Nephron (organoid): Measurements from ENCODE around the gene MSRB3.
A peak's percentile ranks its signal among the peaks of the same experiment; 100 is the strongest.

ENCODE experiments used
- H3K27ac Mint-ChIP-seq, 3 experiments: 2 replicates each; pipeline ENCODE4 v1.8.0; 2020; ENCODE audit warnings: mixed read lengths in 3 of 3, mild to moderate bottlenecking in 2 of 3, moderate library complexity in 1 of 3
- H3K27me3 Mint-ChIP-seq: 2 replicates; pipeline ENCODE4 v1.8.0; 2021; ENCODE audit warnings: low read depth, mild to moderate bottlenecking, moderate library complexity, mixed read lengths
- H3K36me3 Mint-ChIP-seq: 2 replicates; pipeline ENCODE4 v1.8.0; 2020; ENCODE audit warnings: low read depth, mixed read lengths
- H3K4me1 Mint-ChIP-seq: 2 replicates; pipeline ENCODE4 v1.8.0; 2020; ENCODE audit warnings: mixed read lengths
- H3K4me3 Mint-ChIP-seq, 3 experiments: 2 replicates each; pipeline ENCODE4 v1.8.0; 2020; ENCODE audit warnings: mild to moderate bottlenecking in 3 of 3, mixed read lengths in 3 of 3, moderate library complexity in 2 of 3
- H3K9me3 Mint-ChIP-seq: 2 replicates; pipeline ENCODE4 v1.8.0; 2020; ENCODE audit warnings: mixed read lengths
- CTCF ChIP-seq, 3 experiments: fragments of 200-600 bp; sonication (generic); IDR thresholded peaks; one replicate each; pipeline ENCODE4 v1.5.0; 2021; ENCODE audit warnings: antibody characterized with exemption in 3 of 3; ENCODE audit not compliant: unreplicated experiment in 3 of 3

Gene MSRB3

GRCh38 chr12:65407388-65408149 is 129.1 kb downstream of the MSRB3 start:
- Mint-ChIP-seq H3K4me1 (no peaks in the 10 kb centered on the region), H3K36me3 (peaks cover 33% of the 10 kb centered on the region), H3K27ac (no peak overlapping the region), H3K27me3 (no peaks in the 10 kb centered on the region), H3K4me3 (no peak overlapping the region), H3K9me3 (peaks cover 19% of the 10 kb centered on the region)
- no peak for TF ChIP-seq CTCF (IDR thresholded peaks at IDR 0.05; ENCODE audit: unreplicated experiment in 3 of 3)

- H3K27ac Mint-ChIP-seq = no peak overlapping the region
- H3K36me3 Mint-ChIP-seq = peaks cover 33% of the 10 kb centered on the region
- no peaks in the 10 kb centered on the region for H3K27me3 Mint-ChIP-seq
- TF ChIP-seq CTCF (IDR thresholded peaks at IDR 0.05; ENCODE audit: unreplicated experiment in 3 of 3) = no peak
- H3K4me3 Mint-ChIP-seq = no peak overlapping the region
- no peaks in the 10 kb centered on the region for H3K4me1 Mint-ChIP-seq
- peaks cover 19% of the 10 kb centered on the region for H3K9me3 Mint-ChIP-seq
These were observed 130.0 kb downstream of the MSRB3 start for GRCh38 chr12:65408441-65408840.

- no peak overlapping the region for H3K4me3 Mint-ChIP-seq
- TF ChIP-seq CTCF (IDR thresholded peaks at IDR 0.05; ENCODE audit: unreplicated experiment in 3 of 3) = no peak
- H3K36me3 Mint-ChIP-seq = peaks cover 28% of the 10 kb centered on the region
- H3K9me3 Mint-ChIP-seq = peaks cover 12% of the 10 kb centered on the region
- no peak overlapping the region for H3K27ac Mint-ChIP-seq
- H3K27me3 Mint-ChIP-seq = no peaks in the 10 kb centered on the region
- H3K4me1 Mint-ChIP-seq = no peaks in the 10 kb centered on the region
These were observed 131.2 kb downstream of the MSRB3 start for GRCh38 chr12:65409726-65410125.

GRCh38 chr12:65411171-65411570 is 132.7 kb downstream of the MSRB3 start:
- Mint-ChIP-seq H3K27me3 (no peaks in the 10 kb centered on the region), H3K4me3 (no peak overlapping the region), H3K36me3 (peaks cover 19% of the 10 kb centered on the region), H3K4me1 (no peaks in the 10 kb centered on the region), H3K9me3 (peaks cover 13% of the 10 kb centered on the region), H3K27ac (peak overlapping the region in 1 of 3 experiments; percentile 36)
- no peak for TF ChIP-seq CTCF (IDR thresholded peaks at IDR 0.05; ENCODE audit: unreplicated experiment in 3 of 3)

- Mint-ChIP-seq H3K36me3 (peaks cover 9% of the 10 kb centered on the region), H3K27me3 (no peaks in the 10 kb centered on the region), H3K27ac (no peak overlapping the region), H3K4me1 (no peaks in the 10 kb centered on the region), H3K4me3 (no peak overlapping the region), H3K9me3 (peaks cover 8% of the 10 kb centered on the region)
- TF ChIP-seq CTCF (IDR thresholded peaks at IDR 0.05; ENCODE audit: unreplicated experiment in 3 of 3) = no peak
These were observed 136.0 kb downstream of the MSRB3 start for GRCh38 chr12:65414526-65414925.

GRCh38 chr12:65415826-65416225 is 137.3 kb downstream of the MSRB3 start:
- Mint-ChIP-seq H3K4me1 (no peaks in the 10 kb centered on the region), H3K9me3 (peaks cover 15% of the 10 kb centered on the region), H3K4me3 (no peak overlapping the region), H3K36me3 (peaks cover 19% of the 10 kb centered on the region), H3K27ac (no peak overlapping the region), H3K27me3 (no peaks in the 10 kb centered on the region)
- no peak for TF ChIP-seq CTCF (IDR thresholded peaks at IDR 0.05; ENCODE audit: unreplicated experiment in 3 of 3)
